ENCODE results near the gene COL18A1. TPM values are rescaled to one million over a fixed set of nuclear protein-coding genes. Genes with fewer than 3 reads are reported as not detected.

COL18A1 gene
- total RNA-seq, 1 donor from 2014 or later = 499 TPM

DNA sequence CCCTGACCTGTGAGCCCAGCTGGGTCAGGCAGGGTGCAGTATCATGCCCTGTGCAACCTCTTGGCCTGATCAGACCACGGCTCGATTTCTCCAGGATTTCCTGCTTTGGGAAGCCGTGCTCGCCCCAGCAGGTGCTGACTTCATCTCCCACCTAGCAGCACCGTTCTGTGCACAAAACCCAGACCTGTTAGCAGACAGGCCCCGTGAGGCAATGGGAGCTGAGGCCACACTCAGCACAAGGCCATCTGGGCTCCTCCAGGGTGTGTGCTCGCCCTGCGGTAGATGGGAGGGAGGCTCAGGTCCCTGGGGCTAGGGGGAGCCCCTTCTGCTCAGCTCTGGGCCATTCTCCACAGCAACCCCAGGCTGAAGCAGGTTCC is 107.6 kb downstream of the COL18A1 start:
- DNase-seq (ENCODE audit: low spot score) (no peak), ATAC-seq (peak; percentile 0)

DNA sequence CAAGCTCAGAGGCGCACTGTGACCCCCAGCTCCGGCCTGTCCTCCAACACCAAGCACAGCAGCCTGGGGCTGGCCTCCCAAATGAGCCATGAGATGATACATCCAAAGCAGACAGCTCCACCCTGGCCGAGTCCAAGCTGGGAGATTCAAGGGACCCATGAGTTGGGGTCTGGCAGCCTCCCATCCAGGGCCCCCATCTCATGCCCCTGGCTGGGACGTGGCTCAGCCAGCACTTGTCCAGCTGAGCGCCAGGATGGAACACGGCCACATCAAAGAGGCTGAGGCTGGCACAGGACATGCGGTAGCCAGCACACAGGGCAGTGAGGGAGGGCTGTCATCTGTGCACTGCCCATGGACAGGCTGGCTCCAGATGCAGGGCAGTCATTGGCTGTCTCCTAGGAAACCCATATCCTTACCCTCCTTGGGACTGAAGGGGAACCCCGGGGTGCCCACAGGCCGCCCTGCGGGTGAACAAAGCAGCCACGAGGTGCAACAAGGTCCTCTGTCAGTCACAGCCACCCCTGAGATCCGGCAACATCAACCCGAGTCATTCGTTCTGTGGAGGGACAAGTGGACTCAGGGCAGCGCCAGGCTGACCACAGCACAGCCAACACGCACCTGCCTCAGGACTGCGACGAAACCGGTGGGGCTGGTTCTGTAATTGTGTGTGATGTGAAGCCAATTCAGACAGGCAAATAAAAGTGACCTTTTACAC is 108.2 kb downstream of the COL18A1 start:
- ATAC-seq (peak; percentile 46), DNase-seq (ENCODE audit: low spot score) (peak; percentile 66)

DNA sequence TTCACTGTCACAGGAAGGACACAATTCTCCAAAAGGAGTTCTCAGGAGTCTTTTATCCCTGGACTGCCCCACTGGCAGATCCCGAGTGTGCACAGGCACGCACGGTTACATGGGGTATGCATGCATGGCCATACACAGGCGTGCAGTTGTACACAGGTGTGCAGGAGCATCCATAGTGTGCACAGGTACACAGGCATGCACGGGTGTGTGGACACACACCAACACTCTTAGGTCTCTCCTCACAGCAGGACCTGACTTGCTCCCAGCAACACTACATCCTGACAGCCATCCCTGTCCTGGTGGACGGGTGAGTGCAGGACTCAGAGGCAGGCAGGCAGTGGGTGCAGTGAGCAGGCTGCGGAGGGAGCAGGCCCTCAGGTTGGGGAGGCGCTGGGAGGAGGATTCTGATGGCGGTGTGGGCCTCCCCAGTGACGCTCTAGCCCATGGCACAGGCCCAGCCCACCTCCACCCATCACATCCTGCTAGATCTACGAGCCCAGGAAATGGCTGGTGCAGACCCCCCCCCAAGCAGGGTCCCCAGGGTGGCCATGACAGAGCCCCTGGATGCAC is 108.9 kb downstream of the COL18A1 start:
- DNase-seq (ENCODE audit: low spot score) = peak; percentile 48
- ATAC-seq = peak; percentile 2

DNA sequence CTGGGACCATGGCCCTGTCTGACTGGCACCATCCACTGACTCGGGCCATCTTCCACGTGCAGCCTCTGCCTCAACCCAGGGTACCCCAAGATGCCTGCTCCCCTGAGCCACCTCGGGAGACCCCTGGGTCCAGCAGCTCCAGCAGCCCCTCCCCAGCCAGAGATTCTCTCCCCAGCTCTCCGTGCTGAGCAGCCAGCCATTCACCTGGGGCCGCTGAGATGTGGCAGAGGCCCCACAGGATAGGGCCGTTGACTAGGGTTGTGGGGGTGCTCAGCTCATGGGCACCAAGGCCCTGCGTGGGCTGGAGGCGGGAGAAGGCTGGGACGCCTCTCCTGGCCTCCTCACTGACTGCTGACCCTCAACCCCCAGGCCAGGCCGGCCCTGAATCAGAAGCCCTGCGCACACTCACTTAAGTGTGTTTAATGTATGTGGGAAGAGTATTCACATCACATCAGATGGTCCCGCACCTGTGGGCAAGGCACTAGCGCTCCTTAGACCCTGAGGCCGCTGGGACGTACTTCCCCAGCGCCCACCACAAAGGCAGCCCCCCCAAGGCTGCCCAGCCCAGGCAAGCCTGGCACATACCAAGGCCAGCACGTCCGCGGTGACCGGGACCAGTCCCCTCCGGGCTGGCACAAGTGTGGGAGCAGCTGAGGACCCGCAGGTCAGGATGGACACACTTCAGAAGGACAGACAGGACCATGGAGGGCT is 109.5 kb downstream of the COL18A1 start:
- no peak for ATAC-seq
- peak; percentile 47 for DNase-seq (ENCODE audit: low spot score)

DNA sequence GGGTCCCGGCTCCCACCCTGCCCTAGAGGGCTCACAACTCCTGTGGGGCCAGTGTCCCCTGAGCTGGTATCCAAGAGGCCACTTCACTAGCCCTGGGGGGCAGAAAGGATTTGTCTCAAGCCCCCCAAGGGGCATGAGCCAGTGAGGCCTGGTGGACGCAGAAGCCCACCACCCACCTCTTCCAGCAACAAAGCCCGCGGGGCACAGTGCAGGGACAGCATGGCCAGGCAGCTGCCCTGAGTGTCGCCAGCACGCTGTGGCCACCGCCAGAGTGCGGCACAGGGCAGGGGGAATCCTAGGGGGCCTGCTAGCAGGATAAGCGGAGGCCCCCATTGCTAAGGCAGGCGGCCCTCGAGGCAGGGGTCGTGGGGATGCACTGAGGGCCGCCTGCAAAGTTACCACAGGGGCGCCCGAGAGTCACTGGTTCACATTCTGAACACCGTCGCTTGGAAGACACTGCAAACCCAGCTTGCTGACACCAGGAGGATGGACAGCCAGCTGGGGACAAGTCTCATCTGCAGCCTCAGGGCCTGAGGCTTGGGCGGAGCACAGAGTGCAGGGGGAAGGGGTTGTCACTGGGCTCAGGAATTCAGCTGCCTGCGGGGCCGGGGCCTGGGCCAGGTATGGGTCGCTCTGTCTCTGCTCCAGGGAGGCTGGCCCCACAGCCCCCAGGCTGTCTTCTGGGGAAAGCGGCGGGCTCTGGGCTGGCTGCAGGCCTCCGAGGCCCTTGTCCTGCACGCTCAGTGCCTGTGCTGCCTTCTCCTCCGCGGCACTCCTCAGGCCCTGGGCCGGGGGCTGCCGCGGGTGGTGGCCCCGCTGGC is 110.5 kb downstream of the COL18A1 start:
- DNase-seq (ENCODE audit: low spot score) (peak; percentile 47), ATAC-seq (no peak)

DNA sequence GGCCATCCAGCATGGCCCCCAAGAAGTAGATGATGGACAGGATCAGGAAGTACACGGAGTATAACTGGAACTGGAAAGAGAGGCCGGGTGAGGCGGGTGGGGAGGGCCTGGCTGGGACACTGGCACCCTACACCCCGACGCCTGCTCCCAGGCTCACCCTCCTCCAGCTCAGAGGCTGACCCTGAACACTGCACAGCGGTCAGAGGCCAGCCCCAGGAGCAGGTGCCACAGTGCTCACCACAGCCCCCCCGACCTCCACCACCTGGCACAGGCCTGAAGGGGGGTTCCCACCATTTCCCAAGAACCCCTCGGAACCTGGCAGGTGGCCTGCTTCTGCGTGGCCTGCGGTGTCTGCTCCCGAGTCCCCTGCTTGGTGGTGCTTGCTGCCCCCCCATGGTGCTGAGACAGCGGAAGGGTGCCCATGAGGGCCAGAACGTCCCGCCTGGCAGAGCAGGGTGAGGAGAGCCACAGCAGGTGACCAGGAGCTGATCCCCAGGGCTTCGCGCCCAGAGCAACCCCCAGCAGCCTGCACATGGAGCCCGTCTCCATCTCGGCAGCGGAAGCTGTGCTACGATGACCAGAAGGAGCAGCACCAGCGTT is 111.2 kb downstream of the COL18A1 start:
- ATAC-seq (no peak), DNase-seq (ENCODE audit: low spot score) (peak; percentile 52)

DNA sequence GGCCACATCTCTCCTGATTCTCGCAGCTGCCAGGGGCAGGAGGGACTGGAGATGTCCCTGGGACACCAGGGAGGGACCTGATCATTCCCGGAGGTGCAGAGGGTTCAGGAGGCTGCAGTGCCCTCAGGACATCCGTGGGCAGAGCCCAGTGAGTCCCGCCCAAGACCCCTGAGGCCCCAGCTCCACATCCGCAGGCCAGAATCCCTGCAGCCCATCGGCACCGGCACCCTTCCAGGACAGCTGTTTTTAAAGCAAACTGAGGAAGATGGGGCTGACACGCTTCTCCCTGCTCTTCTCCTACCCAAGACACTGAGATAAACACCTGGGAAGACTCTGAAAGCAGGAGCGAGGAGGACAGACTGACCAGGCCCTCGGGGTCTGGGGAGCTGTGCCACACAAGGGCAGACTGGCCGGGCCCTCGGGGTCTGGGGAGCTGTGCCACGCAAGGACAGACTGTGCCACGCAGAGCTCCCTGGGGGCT is 111.7 kb downstream of the COL18A1 start:
- no peak for ATAC-seq
- no peak for DNase-seq (ENCODE audit: low spot score)

DNA sequence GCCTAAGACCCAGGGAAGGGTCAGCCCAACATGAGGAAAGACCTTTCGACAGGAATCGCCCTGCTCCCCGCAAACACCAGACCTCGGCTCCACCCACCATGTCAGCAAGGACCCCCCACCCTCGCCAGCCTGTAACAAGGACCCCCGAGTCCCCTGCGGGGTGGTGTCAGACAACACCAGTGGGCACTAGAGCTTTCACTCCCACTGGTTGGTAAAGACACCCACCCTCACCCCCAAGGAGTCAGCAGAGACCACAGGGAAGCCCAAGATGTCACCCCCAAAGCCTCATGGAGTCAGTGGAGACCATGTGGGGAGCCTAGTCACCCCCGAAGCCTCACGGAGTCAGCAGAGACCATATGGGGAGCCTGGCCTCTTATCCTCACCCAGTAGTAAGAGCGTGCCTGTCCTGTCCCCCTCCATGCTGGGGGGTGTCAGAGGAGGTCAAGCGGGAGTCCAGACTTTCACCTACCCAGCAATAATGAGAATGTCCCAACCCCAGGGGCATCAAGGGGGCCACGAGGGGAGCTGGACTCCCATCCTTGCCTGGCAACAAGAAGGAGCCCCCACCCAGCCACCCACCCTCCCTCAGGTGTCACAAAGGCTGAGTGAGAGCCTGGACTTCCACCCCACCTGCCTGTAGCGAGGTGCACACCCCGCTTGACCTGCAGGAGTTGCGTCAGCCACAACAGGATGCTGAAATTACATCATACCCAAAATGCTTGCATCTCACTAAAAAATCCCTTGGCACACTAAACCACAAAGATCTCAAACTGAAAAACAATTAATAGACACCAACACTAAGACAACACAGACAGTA is 112.5 kb downstream of the COL18A1 start:
- ATAC-seq (peak; percentile 35), DNase-seq (ENCODE audit: low spot score) (peak; percentile 65)

DNA sequence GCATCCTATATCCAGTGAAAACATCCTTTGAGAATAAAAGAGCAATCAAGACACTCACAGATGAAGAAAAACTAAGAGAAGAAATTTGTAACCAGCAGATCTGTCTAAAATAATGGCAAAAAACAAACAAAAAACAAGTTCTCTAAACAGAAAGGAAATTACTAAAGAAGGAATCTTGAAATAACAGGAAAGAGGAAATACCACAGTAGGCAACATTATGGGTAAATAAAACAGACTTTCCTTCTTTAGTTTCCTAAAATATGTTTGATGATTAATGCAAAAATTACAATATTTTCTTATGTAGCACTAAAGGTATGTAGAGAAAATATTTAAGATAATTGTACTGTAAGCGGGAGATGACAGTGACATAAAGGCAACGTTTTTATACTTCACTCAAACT is 113.8 kb downstream of the COL18A1 start:
- no peak for ATAC-seq
- DNase-seq (ENCODE audit: low spot score) = no peak

DNA sequence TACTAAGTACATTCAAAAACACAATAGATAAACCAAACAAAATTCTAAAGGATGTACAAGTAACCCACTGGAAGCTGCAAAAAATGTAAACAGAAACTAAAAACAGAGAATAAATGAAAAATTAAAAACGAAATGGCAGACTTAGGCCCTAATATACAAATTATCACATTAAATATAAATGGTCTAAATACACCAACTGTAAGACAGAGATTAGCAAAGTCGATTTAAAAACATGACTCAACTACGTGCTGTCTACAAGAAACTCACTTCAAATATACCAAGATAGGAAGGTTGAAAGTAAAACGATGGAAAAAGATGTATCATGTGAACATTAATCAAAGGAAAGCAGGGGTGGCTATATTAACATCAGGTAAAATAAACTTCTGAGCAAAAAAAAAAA is 114.2 kb downstream of the COL18A1 start:
- ATAC-seq (no peak), DNase-seq (ENCODE audit: low spot score) (no peak)

DNA sequence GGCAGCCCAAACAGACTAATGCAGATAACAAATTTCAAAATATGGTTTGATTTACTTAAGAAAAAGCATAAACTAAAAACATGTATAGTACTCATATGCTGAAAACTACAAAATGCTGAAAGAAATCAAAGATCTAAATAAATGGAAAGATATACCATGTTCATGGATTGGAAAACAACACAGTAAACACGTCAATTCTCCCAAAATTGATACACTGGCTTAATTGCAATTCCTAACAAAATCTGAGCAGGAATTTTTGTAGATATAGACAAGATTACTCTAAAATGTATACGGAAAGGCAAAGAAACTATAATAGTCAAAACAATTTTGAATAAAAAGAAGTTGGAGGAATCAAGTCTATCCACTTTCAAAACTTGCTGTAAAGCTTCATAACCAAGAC is 116.3 kb downstream of the COL18A1 start:
- no peak for DNase-seq (ENCODE audit: low spot score)

DNA sequence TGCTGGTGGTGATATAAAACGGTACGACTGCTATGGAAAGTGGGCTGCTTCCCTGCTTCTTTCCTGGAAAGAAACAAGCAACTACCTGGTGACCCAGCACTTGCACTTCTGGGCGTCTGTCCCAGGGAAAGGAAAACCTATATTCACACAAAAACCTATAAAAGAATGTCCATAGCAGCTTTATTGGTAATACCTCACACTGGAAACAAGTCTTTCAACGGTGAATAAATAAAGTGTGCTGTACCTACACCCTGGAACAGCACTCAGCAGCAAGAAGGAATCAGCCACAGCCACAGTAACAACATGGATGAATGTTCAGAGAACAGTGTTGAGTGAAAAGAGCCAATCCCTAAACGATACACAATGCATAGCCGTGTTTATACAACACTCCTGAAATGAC is 117.4 kb downstream of the COL18A1 start:
- DNase-seq (ENCODE audit: low spot score) (no peak), ATAC-seq (no peak)

More for the DNA sequence above, 116.3 kb downstream of the COL18A1 start:
- no peak for ATAC-seq

DNA sequence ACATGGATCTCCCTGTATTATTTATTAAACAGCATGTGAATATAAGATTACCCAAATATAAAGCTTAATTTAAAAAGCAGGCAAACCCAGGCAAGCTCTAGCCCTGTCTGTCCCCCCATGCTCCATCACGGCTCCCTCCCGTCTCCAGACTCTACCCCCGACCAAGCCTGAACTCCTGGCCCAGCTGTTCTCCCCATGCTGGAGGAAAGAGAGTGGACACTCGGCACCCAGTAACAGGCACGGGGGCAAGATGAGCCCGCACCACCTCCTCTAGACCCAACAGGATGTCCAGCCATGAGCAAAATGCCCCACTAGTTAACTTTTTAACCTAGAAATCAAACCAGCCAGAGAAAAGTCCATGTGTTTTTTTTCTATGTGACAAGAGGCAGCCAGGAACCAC is 118.0 kb downstream of the COL18A1 start:
- ATAC-seq (no peak), DNase-seq (ENCODE audit: low spot score) (peak; percentile 44)

DNA sequence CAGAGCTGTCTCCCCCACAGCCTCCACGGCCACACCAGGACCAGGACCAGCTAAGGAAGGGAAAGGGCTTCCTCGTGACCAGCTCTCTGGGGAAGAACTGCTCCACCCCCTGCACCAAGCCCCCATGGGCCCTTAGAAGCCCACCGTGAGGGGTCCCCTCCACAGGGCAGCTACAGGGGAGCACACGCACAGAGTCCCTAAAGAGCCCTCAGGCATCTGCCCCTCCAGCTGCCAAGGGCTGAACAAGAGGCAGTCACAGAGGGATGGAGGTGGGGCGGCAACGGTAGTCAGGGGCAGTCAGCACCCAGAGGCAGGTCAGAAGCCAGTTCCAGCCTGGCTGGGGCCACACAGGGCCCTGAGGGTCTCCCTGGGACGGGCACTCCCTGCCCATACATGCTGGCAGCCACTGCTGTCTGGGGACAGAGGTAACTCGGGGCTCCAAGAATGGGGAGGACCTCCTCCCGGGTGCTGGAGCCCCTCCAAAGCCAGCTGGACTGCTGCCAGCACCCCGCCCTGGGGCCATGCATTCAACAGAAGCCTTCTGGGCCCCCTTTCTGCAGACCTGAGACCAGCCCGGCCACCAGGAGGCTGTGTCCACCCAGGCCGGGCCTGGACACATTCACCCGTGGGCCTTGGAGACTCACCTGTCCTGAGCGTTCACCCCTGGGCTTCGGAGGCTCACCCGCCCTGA is 118.6 kb downstream of the COL18A1 start:
- ATAC-seq = no peak
- DNase-seq (ENCODE audit: low spot score) = peak; percentile 50

DNA sequence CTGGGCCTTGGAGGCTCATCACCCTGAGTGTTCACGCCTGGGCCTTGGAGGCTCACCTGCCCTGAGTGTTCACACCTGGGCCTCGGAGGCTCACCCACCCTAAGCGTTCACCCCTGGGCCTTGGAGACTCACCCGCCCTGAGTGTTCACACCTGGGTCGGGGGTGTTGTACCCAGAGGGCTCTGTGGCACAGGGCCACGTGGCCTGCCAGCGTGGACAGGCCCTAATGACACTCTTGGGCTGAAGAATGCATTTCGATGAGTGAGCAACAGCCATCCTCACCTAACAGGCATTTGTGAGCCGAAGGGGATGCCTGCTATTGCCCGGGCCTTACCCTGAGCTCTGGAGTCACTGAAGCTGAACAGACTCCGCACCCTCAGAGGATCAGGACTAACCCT is 119.8 kb downstream of the COL18A1 start:
- DNase-seq (ENCODE audit: low spot score) = no peak
- no peak for ATAC-seq

DNA sequence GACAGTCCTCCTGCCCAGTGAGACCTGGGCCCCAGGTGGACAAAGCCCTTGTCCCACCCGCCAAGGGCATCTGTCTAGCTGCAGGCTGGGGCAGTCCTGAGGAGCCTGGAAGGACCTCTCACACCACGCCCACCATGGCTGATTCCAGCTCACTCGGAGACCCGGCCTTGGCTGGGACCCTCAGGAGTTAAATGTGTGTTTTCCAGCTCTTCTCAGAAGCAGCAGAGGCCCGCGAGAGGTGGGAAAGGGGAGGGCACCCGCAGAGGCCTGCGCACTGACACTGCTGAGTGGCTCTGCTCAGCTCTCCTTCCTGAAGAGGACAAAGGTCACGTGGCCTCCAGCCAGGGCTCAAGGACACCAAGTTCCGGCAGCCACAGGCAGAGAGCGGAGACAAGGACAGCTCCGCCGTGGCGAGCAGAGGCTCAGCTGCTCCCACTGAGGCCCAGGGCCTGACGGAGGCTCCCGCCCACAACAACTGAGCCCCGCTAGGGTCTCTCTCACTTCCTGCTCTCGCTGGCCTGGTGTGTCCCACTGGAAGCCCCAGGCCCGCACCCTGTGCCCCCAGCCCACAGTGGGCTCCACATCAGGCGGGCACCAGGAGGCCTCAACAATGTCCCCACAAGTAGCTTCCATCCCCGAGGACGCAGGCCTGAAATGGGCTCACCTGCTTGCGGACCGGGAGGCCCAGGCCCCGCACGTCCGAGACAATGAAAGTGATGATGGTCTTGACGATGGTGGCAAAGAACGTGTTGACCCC is 120.4 kb downstream of the COL18A1 start:
- peak; percentile 97 for DNase-seq (ENCODE audit: low spot score)
- ATAC-seq = peak; percentile 86

DNA sequence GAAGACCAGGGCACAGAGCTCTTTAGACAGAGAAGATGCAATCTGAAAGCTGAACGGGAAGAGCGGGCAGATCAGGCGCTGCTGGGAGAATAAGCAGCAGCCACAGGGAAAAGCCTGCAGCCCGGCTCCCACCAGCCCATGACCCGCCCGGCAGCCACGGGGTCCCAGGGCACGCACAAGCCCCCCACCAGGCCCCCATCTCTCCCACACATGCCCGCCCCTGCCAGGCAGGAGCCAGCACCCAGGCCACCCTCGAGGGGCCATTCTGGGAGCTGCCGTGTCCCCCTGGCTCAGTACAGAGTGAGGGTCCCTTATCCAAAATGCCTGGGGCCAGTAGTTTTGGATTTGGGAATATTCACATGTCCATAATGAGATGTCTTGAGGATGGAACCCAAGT is 120.9 kb downstream of the COL18A1 start:
- DNase-seq (ENCODE audit: low spot score) (peak; percentile 48), ATAC-seq (no peak)

DNA sequence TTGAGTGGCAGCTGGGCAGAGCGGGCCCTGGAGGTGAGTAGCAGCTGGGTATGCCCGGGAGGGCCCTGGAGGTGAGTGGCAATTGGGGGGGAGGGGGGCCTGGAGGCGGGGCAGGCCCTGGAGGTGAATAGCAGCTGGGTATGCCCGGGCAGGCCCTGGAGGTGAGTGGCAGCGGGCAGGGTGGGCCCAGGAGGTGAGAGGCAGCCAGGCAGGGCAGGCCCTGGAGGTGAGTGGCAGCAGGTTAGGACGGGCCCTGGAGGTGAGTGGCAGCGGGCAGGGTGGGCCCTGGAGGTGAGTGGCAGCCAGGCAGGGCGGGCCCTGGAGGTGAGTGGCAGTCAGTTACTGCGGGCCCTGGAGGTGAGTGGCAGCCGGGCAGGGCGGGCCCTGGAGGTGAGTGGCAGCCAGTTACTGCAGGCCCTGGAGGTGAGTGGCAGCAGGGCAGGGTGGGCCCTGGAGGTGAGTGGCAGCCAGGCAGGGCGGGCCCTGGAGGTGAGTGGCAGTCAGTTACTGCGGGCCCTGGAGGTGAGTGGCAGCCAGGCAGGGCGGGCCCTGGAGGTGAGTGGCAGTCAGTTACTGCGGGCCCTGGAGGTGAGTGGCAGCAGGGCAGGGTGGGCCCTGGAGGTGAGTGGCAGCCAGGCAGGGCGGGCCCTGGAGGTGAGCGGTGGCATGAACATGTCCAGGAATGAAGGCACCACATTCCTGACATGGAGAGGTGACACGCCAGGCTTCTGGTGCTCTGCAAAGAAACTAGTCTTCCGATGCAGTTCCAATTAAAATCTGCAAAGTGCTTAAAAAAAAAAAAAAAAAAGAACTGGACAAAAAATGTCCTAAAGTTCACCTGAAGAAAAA is 122.4 kb downstream of the COL18A1 start:
- peak; percentile 33 for ATAC-seq
- DNase-seq (ENCODE audit: low spot score) = peak; percentile 76

Measured in left lobe of liver (tissue), 2 donors.